ENCODE data around the gene MGA. TPM values are rescaled to one million over a fixed set of nuclear protein-coding genes. Genes with fewer than 3 reads are reported as not detected.

The MGA gene
- total RNA-seq, 4 donors from 2014 or later, result 54.8 to 156 (median 114) TPM

GRCh38 chr15:41777421-41777973 lies 117.3 kb downstream of the MGA start:
- TF ChIP-seq POLR2A (IDR thresholded peaks at IDR 0.05), result no peak
- Histone ChIP-seq H3K9me3 (no peaks in the 10 kb centered on the region), H3K27ac (peak overlapping the region in 1 of 2 donors; percentile 32), H3K36me3 (no peaks in the 10 kb centered on the region), H3K27me3 (no peaks in the 10 kb centered on the region), H3K4me3 (no peak overlapping the region), H3K4me1 (peaks cover 6% of the 10 kb centered on the region in 2 donors)
- DNase-seq, result no peak
- intact Hi-C loops (cut with DNase I; ENCODE audit: low total_unique reads), result no loop called here

- no peak for TF ChIP-seq POLR2A (IDR thresholded peaks at IDR 0.05)
- TF ChIP-seq CTCF (IDR thresholded peaks at IDR 0.05), result no peak
Measured at GRCh38 chr15:41778521-41778920, 118.3 kb downstream of the MGA start.

GRCh38 chr15:41779662-41780157 lies 119.5 kb downstream of the MGA start:
- no peak for DNase-seq
- Histone ChIP-seq H3K4me1 (peaks cover 0 to 6% of the 10 kb centered on the region in 2 donors), H3K36me3 (no peaks in the 10 kb centered on the region), H3K4me3 (no peak overlapping the region), H3K27ac (peak overlapping the region; percentile 26), H3K9me3 (no peaks in the 10 kb centered on the region), H3K27me3 (no peaks in the 10 kb centered on the region)
- TF ChIP-seq CTCF (IDR thresholded peaks at IDR 0.05), result no peak
- TF ChIP-seq POLR2A (IDR thresholded peaks at IDR 0.05), result no peak
- intact Hi-C loops (cut with DNase I; ENCODE audit: low total_unique reads), result no loop called here

More at GRCh38 chr15:41778521-41778920, 118.3 kb downstream of the MGA start:
- Histone ChIP-seq H3K4me1 (peaks cover 0 to 6% of the 10 kb centered on the region in 2 donors), H3K4me3 (no peak overlapping the region), H3K27me3 (no peaks in the 10 kb centered on the region), H3K27ac (peak overlapping the region in 1 of 2 donors; percentile 3), H3K36me3 (no peaks in the 10 kb centered on the region), H3K9me3 (no peaks in the 10 kb centered on the region)
- DNase-seq, result no peak
- intact Hi-C loops (cut with DNase I; ENCODE audit: low total_unique reads), result no loop called here

- Histone ChIP-seq H3K4me1 (peaks cover 0 to 4% of the 10 kb centered on the region in 2 donors), H3K27ac (peak overlapping the region; percentile 26), H3K36me3 (no peaks in the 10 kb centered on the region), H3K4me3 (no peak overlapping the region), H3K9me3 (no peaks in the 10 kb centered on the region), H3K27me3 (no peaks in the 10 kb centered on the region)
- intact Hi-C loops (cut with DNase I; ENCODE audit: low total_unique reads), result no loop called here
- DNase-seq, result no peak
- TF ChIP-seq POLR2A (IDR thresholded peaks at IDR 0.05), result no peak
- no peak for TF ChIP-seq CTCF (IDR thresholded peaks at IDR 0.05)
Measured at GRCh38 chr15:41780266-41780665, 120.1 kb downstream of the MGA start.

- intact Hi-C loops (cut with DNase I; ENCODE audit: low total_unique reads), result no loop called here
- DNase-seq, result no peak
- Histone ChIP-seq H3K27ac (peak overlapping the region in 1 of 2 donors; percentile 26), H3K36me3 (no peaks in the 10 kb centered on the region), H3K9me3 (no peaks in the 10 kb centered on the region), H3K4me3 (no peak overlapping the region), H3K4me1 (no peaks in the 10 kb centered on the region), H3K27me3 (no peaks in the 10 kb centered on the region)
- TF ChIP-seq POLR2A (IDR thresholded peaks at IDR 0.05) (no peak), CTCF (IDR thresholded peaks at IDR 0.05) (no peak)
Measured at GRCh38 chr15:41780727-41781126, 120.5 kb downstream of the MGA start.
